Sciatic nerve (tissue), 2 donors: Measurements from ENCODE around the gene ARMCX1. TPM values are rescaled to one million over a fixed set of nuclear protein-coding genes. Genes with fewer than 3 reads are reported as not detected.
A peak's percentile ranks its signal among the peaks of the same experiment; 100 is the strongest.
"Not testable (repeated sequence)": the region's sequence is repeated elsewhere in the genome, so short reads cannot be mapped to it uniquely, and the experiment has no call there.

ENCODE experiments used
- ATAC-seq: fragments of 200-7000 bp; cut with Tn5 transposase; one replicate; pipeline ENCODE4 v1.9.1; 2020; ENCODE audit warnings: mild to moderate bottlenecking, moderate library complexity
- DNase-seq: peaks from one replicate; pipeline ENCODE4 v3.0.0-alpha.2; 2020; ENCODE audit warnings: low spot score
- intact Hi-C: fragments of 100-400 bp; cut with DNase I; formaldehyde crosslinking; loops from one replicate; pipeline ENCODE4 v1.14.2; 2022
- total RNA-seq: library from RNA; stranded (reverse); fragmentation: NEBNext Ultra II Directional; extraction: Animal tissue kit (Norgen Biotek cat#: 25700); gene quantifications from one replicate; pipeline ENCODE4 v1.2.1, GENCODE V29; 2021
- donor health status: DM: no; HTN: no; CAD: no.
- donor health status: DM: no; HTN: no; CAD: no.

Gene ARMCX1
- 40.9 TPM for total RNA-seq

GRCh38 chrX:101550362-101550750 is at the start of gene ARMCX1:
ARMCX1 (plus strand) TSS chrX:101550547; CDS start chrX:101552931, 2,384 bp downstream.
- ATAC-seq (peak; percentile 97), DNase-seq (peak; percentile 82)
- intact Hi-C loops, result no loop called here

GRCh38 chrX:101502929-101503328 is 47.4 kb upstream of the ARMCX1 start:
- intact Hi-C loops, ATAC-seq, DNase-seq: not testable (repeated sequence)

GRCh38 chrX:101507372-101507771 is 43.0 kb upstream of the ARMCX1 start:
- ATAC-seq (no peak), DNase-seq (no peak)
- intact Hi-C loops, result no loop called here

GRCh38 chrX:101507986-101508385 is 42.4 kb upstream of the ARMCX1 start:
- ATAC-seq, result no peak
- intact Hi-C loops, result no loop called here

GRCh38 chrX:101530944-101531343 is 19.4 kb upstream of the ARMCX1 start:
- intact Hi-C loops, result no loop called here
- ATAC-seq (no peak), DNase-seq (no peak)

More at GRCh38 chrX:101507986-101508385, 42.4 kb upstream of the ARMCX1 start:
- DNase-seq, result no peak

- no peak for ATAC-seq
- DNase-seq, result no peak
- intact Hi-C loops, result no loop called here
Observed at GRCh38 chrX:101539116-101539515, 11.2 kb upstream of the ARMCX1 start.

GRCh38 chrX:101550751-101551379 is 518 bp downstream of the ARMCX1 start:
- intact Hi-C loops, result no loop called here

GRCh38 chrX:101551380-101551767 is 1.0 kb downstream of the ARMCX1 start:
- intact Hi-C loops, result no loop called here
- no peak for DNase-seq
- no peak for ATAC-seq

More at GRCh38 chrX:101550751-101551379, 518 bp downstream of the ARMCX1 start:
- peak; percentile 86 for ATAC-seq
- peak; percentile 83 for DNase-seq

- ATAC-seq, result no peak
- intact Hi-C loops, result no loop called here
- no peak for DNase-seq
Observed at GRCh38 chrX:101552714-101553113, 2.4 kb downstream of the ARMCX1 start.

- ATAC-seq (no peak), DNase-seq (no peak)
- intact Hi-C loops, result no loop called here
Observed at GRCh38 chrX:101564651-101565050, 14.3 kb downstream of the ARMCX1 start.

GRCh38 chrX:101595739-101596419 is 45.5 kb downstream of the ARMCX1 start:
- intact Hi-C loops, result no loop called here
- DNase-seq (no peak), ATAC-seq (peak; percentile 75)

GRCh38 chrX:101599592-101599991 is 49.2 kb downstream of the ARMCX1 start:
- intact Hi-C loops, DNase-seq: not testable (repeated sequence)
- peak; percentile 33 for ATAC-seq

- ATAC-seq, result no peak
- DNase-seq, result no peak
- intact Hi-C loops, result no loop called here
Observed at GRCh38 chrX:101602077-101602476, 51.7 kb downstream of the ARMCX1 start.

Other genes starting within 250 kb of the ARMCX1 start
- gene TIMM8A, start 201.8 kb upstream of the ARMCX1 start, total RNA-seq, result 6.1 TPM
- 9.7 TPM for gene BTK, start 164.4 kb upstream of the ARMCX1 start, total RNA-seq
- 172 TPM for gene RPL36A, start 159.5 kb upstream of the ARMCX1 start, total RNA-seq
- 19.9 TPM for gene GLA, start 142.6 kb upstream of the ARMCX1 start, total RNA-seq
- 57.9 TPM for gene HNRNPH2, start 142.3 kb upstream of the ARMCX1 start, total RNA-seq
- gene ARMCX4, start 65.1 kb upstream of the ARMCX1 start, total RNA-seq, result 34.1 TPM
- gene ARMCX6, start 67.5 kb downstream of the ARMCX1 start, total RNA-seq, result 43.4 TPM
- 62.7 TPM for gene ARMCX3, start 72.6 kb downstream of the ARMCX1 start, total RNA-seq
- 49.8 TPM for gene ARMCX2, start 109.3 kb downstream of the ARMCX1 start, total RNA-seq